ENCODE data around the gene IRF6. TPM values are rescaled to one million over a fixed set of nuclear protein-coding genes. Genes with fewer than 3 reads are reported as not detected.

IRF6 gene
- total and polyA plus RNA-seq, 2 donors (not counting 1 experiment from before 2014, with no cell fraction given), result 0.66 to 1.00 TPM

GRCh38 chr1:209749205-209749604, 56.7 kb downstream of the IRF6 start:
- no peaks in the 10 kb centered on the region for H3K36me3 ChIP-seq (ENCODE audit: control insufficient read depth, insufficient read depth, low read length)
- H3K79me2 ChIP-seq (ENCODE audit: control insufficient read depth, insufficient read depth, low read length), result no peaks in the 10 kb centered on the region
- no peak overlapping the region for H3K27ac ChIP-seq (ENCODE audit: insufficient read depth, low read length)
- H4K20me1 ChIP-seq (ENCODE audit: control insufficient read depth, extremely low read depth, insufficient read depth, low read length), result no peaks in the 10 kb centered on the region
- no peak overlapping the region for H2AFZ ChIP-seq (ENCODE audit: low read length)
- no peaks in the 10 kb centered on the region for H3K4me1 ChIP-seq (ENCODE audit: control insufficient read depth, extremely low read depth, insufficient read depth, low read length)
- no peak overlapping the region for H3K4me2 ChIP-seq (ENCODE audit: extremely low read depth, insufficient read depth, low read length)
- no peaks in the 10 kb centered on the region for H3K27me3 ChIP-seq (ENCODE audit: control insufficient read depth, insufficient read depth, low read length)
- no peak overlapping the region for H3K4me3 ChIP-seq (replicated peaks in 1 of 4; ENCODE audit: control extremely low read depth in 1 of 4, insufficient read depth in 1 of 4, low read depth in 3 of 4, low read length in 4 of 4)
- no peak overlapping the region for H3K9ac ChIP-seq (ENCODE audit: insufficient read depth, low read length)
- TF ChIP-seq EZH2 (IDR thresholded peaks at IDR 0.05; ENCODE audit: low read length, missing control alignments) (no peak), CTCF (conservative IDR thresholded peaks at IDR 0.05 in 1 of 2, IDR thresholded peaks at IDR 0.05 in 1 of 2; ENCODE audit: low read depth in 1 of 2, low read length in 2 of 2) (no peak)
- DNase-seq (ENCODE audit: low read depth in 2 of 2), result no peak
- no peaks in the 10 kb centered on the region for H3K9me3 ChIP-seq (ENCODE audit: control insufficient read depth, insufficient read depth, low read depth, low read length)

DNA sequence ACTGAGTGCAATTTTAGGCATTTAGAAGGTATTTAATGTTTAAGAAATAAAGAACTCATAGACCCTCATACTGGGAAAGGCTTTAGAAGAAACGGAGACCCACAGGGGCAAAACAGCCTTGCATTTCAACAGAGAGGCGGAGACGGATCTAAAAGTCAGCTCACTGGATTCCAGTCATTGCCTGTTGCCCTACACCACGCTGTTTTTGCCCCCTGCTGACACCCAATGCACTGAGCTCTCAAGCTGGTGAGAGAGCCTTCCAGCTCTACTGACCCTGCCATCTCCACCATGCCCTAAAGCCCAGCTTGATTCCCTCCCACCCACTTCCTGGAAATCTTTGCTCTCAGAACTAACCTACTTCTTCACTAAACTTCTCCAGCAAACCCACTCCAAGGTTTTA, 57.3 kb downstream of the IRF6 start:
- Histone ChIP-seq H3K27me3 (ENCODE audit: control insufficient read depth, insufficient read depth, low read length) (no peaks in the 10 kb centered on the region), H3K9me3 (ENCODE audit: control insufficient read depth, insufficient read depth, low read depth, low read length) (no peaks in the 10 kb centered on the region), H3K36me3 (ENCODE audit: control insufficient read depth, insufficient read depth, low read length) (no peaks in the 10 kb centered on the region), H3K79me2 (ENCODE audit: control insufficient read depth, insufficient read depth, low read length) (no peaks in the 10 kb centered on the region), H3K4me1 (ENCODE audit: control insufficient read depth, extremely low read depth, insufficient read depth, low read length) (peaks cover under 1% of the 10 kb centered on the region), H3K27ac (ENCODE audit: insufficient read depth, low read length) (no peak overlapping the region), H3K9ac (ENCODE audit: insufficient read depth, low read length) (no peak overlapping the region), H3K4me2 (ENCODE audit: extremely low read depth, insufficient read depth, low read length) (no peak overlapping the region), H4K20me1 (ENCODE audit: control insufficient read depth, extremely low read depth, insufficient read depth, low read length) (no peaks in the 10 kb centered on the region), H3K4me3 (replicated peaks in 1 of 4; ENCODE audit: control extremely low read depth in 1 of 4, insufficient read depth in 1 of 4, low read depth in 3 of 4, low read length in 4 of 4) (no peak overlapping the region), H2AFZ (ENCODE audit: low read length) (no peak overlapping the region)
- no peak for DNase-seq (ENCODE audit: low read depth in 2 of 2)
- TF ChIP-seq CTCF (conservative IDR thresholded peaks at IDR 0.05 in 1 of 2, IDR thresholded peaks at IDR 0.05 in 1 of 2; ENCODE audit: low read depth in 1 of 2, low read length in 2 of 2), result no peak

DNA sequence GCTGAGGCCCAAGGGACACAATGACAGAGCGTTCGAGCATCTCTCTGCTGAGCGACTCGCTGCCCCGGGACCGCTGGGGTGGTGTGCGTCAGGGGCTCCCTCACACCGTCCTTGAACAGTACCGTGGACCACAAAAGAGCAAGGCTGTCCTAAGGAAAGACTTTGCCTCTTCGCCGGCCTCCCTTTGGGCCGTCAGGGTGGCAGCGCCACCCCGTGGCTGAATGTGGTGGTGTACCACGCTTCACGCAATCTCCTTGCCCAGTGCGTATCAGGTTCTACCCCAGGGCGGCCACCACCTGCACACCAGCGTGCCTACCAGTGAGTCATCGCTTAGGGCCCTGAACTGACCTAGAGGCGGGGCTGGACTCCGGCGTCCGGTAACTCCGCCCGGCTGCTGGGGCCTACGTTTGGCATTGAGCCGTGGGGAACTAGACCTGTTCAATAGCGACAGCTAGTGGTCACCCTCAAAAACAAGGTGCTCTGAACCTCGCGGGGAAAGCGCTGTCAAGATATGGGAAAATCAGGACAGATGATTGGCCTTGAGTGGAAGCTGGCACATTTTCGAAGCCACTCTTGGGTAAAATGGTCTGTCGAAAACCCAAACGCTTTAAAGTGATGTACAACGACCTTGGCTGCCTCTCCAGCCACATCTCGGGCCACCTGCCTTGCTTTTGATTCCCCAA, 58.2 kb downstream of the IRF6 start:
- no peaks in the 10 kb centered on the region for H3K36me3 ChIP-seq (ENCODE audit: control insufficient read depth, insufficient read depth, low read length)
- peak overlapping the region; percentile 56 for H3K4me2 ChIP-seq (ENCODE audit: extremely low read depth, insufficient read depth, low read length)
- no peak overlapping the region for H3K9ac ChIP-seq (ENCODE audit: insufficient read depth, low read length)
- H4K20me1 ChIP-seq (ENCODE audit: control insufficient read depth, extremely low read depth, insufficient read depth, low read length), result no peaks in the 10 kb centered on the region
- peak overlapping the region; percentile 15 for H2AFZ ChIP-seq (ENCODE audit: low read length)
- H3K9me3 ChIP-seq (ENCODE audit: control insufficient read depth, insufficient read depth, low read depth, low read length), result no peaks in the 10 kb centered on the region
- H3K79me2 ChIP-seq (ENCODE audit: control insufficient read depth, insufficient read depth, low read length), result no peaks in the 10 kb centered on the region
- TF ChIP-seq EZH2 (IDR thresholded peaks at IDR 0.05; ENCODE audit: low read length, missing control alignments) (no peak), CTCF (conservative IDR thresholded peaks at IDR 0.05 in 1 of 2, IDR thresholded peaks at IDR 0.05 in 1 of 2; ENCODE audit: low read depth in 1 of 2, low read length in 2 of 2) (peak; percentile 81 to 82)
- peak; percentile 86 to 96 for DNase-seq (ENCODE audit: low read depth in 2 of 2)
- H3K4me3 ChIP-seq (replicated peaks in 1 of 4; ENCODE audit: control extremely low read depth in 1 of 4, insufficient read depth in 1 of 4, low read depth in 3 of 4, low read length in 4 of 4), result peak overlapping the region in 2 of 4 experiments; percentile 23 to 26
- peaks cover 9% of the 10 kb centered on the region for H3K4me1 ChIP-seq (ENCODE audit: control insufficient read depth, extremely low read depth, insufficient read depth, low read length)
- H3K27ac ChIP-seq (ENCODE audit: insufficient read depth, low read length), result no peak overlapping the region
- H3K27me3 ChIP-seq (ENCODE audit: control insufficient read depth, insufficient read depth, low read length), result no peaks in the 10 kb centered on the region

Data from fibroblast of lung (primary cell).